ENCODE results near the gene PRKAG2.

Gene PRKAG2

GRCh38 chr7:151726652-151727578 lies 150.0 kb downstream of the PRKAG2 start:
- DNase-seq (ENCODE audit: insufficient read length, low spot score), result no peak
- TF ChIP-seq SPI1 (IDR thresholded peaks at IDR 0.05; ENCODE audit: low read depth, low read length) (no peak), POU2F2 (IDR thresholded peaks at IDR 0.05; ENCODE audit: low read depth, low read length) (no peak), POLR2A (IDR thresholded peaks at IDR 0.05; ENCODE audit: low read depth, low read length) (no peak), TAF1 (IDR thresholded peaks at IDR 0.05; ENCODE audit: low read depth, low read length) (no peak), PAX5 (IDR thresholded peaks at IDR 0.05; ENCODE audit: insufficient read depth, low read length, severe bottlenecking) (no peak), POLR2AphosphoS5 (IDR thresholded peaks at IDR 0.05; ENCODE audit: low read depth, low read length) (no peak)
- no peak for FAIRE-seq

- TF ChIP-seq POU2F2 (IDR thresholded peaks at IDR 0.05; ENCODE audit: low read depth, low read length), result no peak
- TF ChIP-seq TAF1 (IDR thresholded peaks at IDR 0.05; ENCODE audit: low read depth, low read length), result no peak
- no peak for TF ChIP-seq SPI1 (IDR thresholded peaks at IDR 0.05; ENCODE audit: low read depth, low read length)
- TF ChIP-seq POLR2A (IDR thresholded peaks at IDR 0.05; ENCODE audit: low read depth, low read length), result no peak
- TF ChIP-seq PAX5 (IDR thresholded peaks at IDR 0.05; ENCODE audit: insufficient read depth, low read length, severe bottlenecking), result no peak
- no peak for TF ChIP-seq POLR2AphosphoS5 (IDR thresholded peaks at IDR 0.05; ENCODE audit: low read depth, low read length)
- no peak for FAIRE-seq
- no peak for DNase-seq (ENCODE audit: insufficient read length, low spot score)
Observed at GRCh38 chr7:151725844-151726651, 150.9 kb downstream of the PRKAG2 start.

DNA sequence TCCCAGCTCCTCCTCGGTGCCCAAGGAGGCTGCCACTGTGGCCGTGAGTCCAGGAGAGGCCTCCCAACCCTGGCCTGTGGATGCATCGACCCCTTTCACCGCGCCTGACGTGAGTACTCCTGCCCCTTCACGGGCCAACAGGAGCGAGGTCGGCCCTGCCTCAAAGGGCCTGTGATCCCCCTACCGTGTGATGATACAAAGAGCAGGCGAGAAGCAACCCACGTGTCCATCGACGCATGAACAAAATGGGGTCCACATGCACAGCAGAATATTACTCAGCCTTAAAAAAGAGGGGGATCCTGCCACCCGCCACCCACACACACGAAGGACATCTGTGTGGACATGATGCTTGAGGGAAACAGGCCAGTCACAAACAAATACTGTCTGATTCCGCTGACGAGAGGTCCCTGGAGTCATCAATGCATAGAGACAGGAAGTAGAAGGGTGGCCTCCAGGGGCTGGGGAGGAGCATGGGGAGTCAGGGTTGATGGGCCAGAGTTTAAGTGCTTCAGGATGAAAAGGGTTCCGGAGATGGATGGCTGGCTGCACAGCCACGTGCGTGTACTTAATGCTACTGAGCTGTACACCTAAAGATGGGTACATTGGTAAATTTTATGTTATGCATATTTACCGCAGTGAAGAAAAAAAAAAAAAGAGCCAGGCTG lies 151.9 kb downstream of the PRKAG2 start:
- TF ChIP-seq POLR2A (IDR thresholded peaks at IDR 0.05; ENCODE audit: low read depth, low read length), result no peak
- TF ChIP-seq TAF1 (IDR thresholded peaks at IDR 0.05; ENCODE audit: low read depth, low read length), result no peak
- no peak for TF ChIP-seq SPI1 (IDR thresholded peaks at IDR 0.05; ENCODE audit: low read depth, low read length)
- no peak for TF ChIP-seq POU2F2 (IDR thresholded peaks at IDR 0.05; ENCODE audit: low read depth, low read length)
- no peak for TF ChIP-seq POLR2AphosphoS5 (IDR thresholded peaks at IDR 0.05; ENCODE audit: low read depth, low read length)
- no peak for TF ChIP-seq PAX5 (IDR thresholded peaks at IDR 0.05; ENCODE audit: insufficient read depth, low read length, severe bottlenecking)
- DNase-seq (ENCODE audit: insufficient read length, low spot score) (peak; percentile 50), FAIRE-seq (peak; percentile 9)

DNA sequence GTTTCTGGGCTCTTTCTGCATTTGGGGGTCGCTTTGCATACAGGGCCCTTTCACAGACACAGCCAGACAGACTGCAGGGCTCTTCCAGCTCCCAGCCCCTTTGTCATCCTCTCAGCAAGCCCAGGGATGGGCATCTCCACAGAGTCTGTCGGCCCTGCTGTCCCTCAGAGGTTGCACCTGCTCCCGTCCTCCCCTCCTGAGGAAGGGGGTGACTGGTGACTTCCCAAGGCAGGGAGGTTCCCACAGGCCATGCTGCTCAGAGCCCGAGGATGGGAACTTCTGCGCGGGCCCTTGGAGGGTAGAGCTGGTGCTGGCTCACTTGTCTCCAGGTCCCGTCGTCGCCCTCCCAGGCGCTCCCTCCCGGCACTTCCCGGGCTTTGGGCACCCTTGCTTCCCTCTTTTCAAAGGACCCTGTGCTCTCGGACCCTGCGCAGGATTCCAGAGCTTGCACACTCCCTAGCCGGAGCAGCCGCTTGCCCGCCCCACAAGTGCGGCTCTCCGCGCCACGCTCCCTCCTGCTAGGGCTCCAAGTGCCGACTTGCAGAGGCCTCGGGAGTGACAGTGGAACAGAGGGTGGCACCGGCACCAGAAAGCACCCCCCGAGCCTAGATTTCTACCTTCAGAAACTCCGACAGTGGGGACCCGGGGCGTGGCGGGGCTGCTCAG lies 152.5 kb downstream of the PRKAG2 start:
- DNase-seq (ENCODE audit: insufficient read length, low spot score), result no peak
- FAIRE-seq, result no peak
- no peak for TF ChIP-seq TAF1 (IDR thresholded peaks at IDR 0.05; ENCODE audit: low read depth, low read length)
- no peak for TF ChIP-seq SPI1 (IDR thresholded peaks at IDR 0.05; ENCODE audit: low read depth, low read length)
- TF ChIP-seq POU2F2 (IDR thresholded peaks at IDR 0.05; ENCODE audit: low read depth, low read length), result no peak
- no peak for TF ChIP-seq POLR2AphosphoS5 (IDR thresholded peaks at IDR 0.05; ENCODE audit: low read depth, low read length)
- no peak for TF ChIP-seq POLR2A (IDR thresholded peaks at IDR 0.05; ENCODE audit: low read depth, low read length)

- DNase-seq (ENCODE audit: insufficient read length, low spot score) (no peak), FAIRE-seq (no peak)
- TF ChIP-seq PAX5 (IDR thresholded peaks at IDR 0.05; ENCODE audit: insufficient read depth, low read length, severe bottlenecking), result no peak
- no peak for TF ChIP-seq POU2F2 (IDR thresholded peaks at IDR 0.05; ENCODE audit: low read depth, low read length)
- no peak for TF ChIP-seq SPI1 (IDR thresholded peaks at IDR 0.05; ENCODE audit: low read depth, low read length)
- no peak for TF ChIP-seq TAF1 (IDR thresholded peaks at IDR 0.05; ENCODE audit: low read depth, low read length)
- no peak for TF ChIP-seq POLR2AphosphoS5 (IDR thresholded peaks at IDR 0.05; ENCODE audit: low read depth, low read length)
- no peak for TF ChIP-seq POLR2A (IDR thresholded peaks at IDR 0.05; ENCODE audit: low read depth, low read length)
Observed at GRCh38 chr7:151723321-151723720, 153.6 kb downstream of the PRKAG2 start.

- TF ChIP-seq PAX5 (IDR thresholded peaks at IDR 0.05; ENCODE audit: insufficient read depth, low read length, severe bottlenecking) (no peak), SPI1 (IDR thresholded peaks at IDR 0.05; ENCODE audit: low read depth, low read length) (no peak), POLR2A (IDR thresholded peaks at IDR 0.05; ENCODE audit: low read depth, low read length) (no peak), TAF1 (IDR thresholded peaks at IDR 0.05; ENCODE audit: low read depth, low read length) (no peak), POU2F2 (IDR thresholded peaks at IDR 0.05; ENCODE audit: low read depth, low read length) (no peak), POLR2AphosphoS5 (IDR thresholded peaks at IDR 0.05; ENCODE audit: low read depth, low read length) (no peak)
- DNase-seq (ENCODE audit: insufficient read length, low spot score), result no peak
Observed at GRCh38 chr7:151722533-151722932, 154.4 kb downstream of the PRKAG2 start.

GRCh38 chr7:151721694-151722093 lies 155.2 kb downstream of the PRKAG2 start:
- no peak for FAIRE-seq
- no peak for DNase-seq (ENCODE audit: insufficient read length, low spot score)
- no peak for TF ChIP-seq POU2F2 (IDR thresholded peaks at IDR 0.05; ENCODE audit: low read depth, low read length)
- TF ChIP-seq PAX5 (IDR thresholded peaks at IDR 0.05; ENCODE audit: insufficient read depth, low read length, severe bottlenecking), result no peak

More at GRCh38 chr7:151722533-151722932, 154.4 kb downstream of the PRKAG2 start:
- no peak for FAIRE-seq

DNA sequence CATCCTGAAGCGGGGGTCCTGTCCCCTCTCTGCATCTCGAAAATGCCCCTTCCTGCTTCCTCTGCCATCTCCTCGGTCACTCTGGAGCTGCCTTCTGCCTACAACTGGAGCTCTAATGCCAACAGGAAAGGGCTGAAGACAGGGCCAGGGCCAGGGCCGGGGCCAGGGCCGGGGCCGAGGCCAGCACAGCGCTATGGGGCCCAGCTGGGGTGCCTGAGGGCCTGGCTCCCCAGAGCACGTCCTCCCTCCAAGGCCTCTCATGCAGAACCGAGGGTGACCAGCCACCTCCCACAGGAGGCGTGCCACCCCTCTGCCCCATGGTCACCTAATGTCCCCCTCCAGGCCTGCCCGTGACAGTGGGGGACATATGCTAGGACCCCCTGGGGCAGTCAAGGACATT lies 155.7 kb downstream of the PRKAG2 start:
- TF ChIP-seq POLR2A (IDR thresholded peaks at IDR 0.05; ENCODE audit: low read depth, low read length) (no peak), POLR2AphosphoS5 (IDR thresholded peaks at IDR 0.05; ENCODE audit: low read depth, low read length) (no peak), POU2F2 (IDR thresholded peaks at IDR 0.05; ENCODE audit: low read depth, low read length) (no peak)

More for the DNA sequence above, 155.7 kb downstream of the PRKAG2 start:
- DNase-seq (ENCODE audit: insufficient read length, low spot score) (no peak), FAIRE-seq (no peak)

Data from GM12891 (cell line).